ENCODE results near the gene CD22. TPM values are rescaled to one million over a fixed set of nuclear protein-coding genes. Genes with fewer than 3 reads are reported as not detected.

Gene CD22
- total RNA-seq, 2 donors from 2014 or later = 1.4 to 3.6 TPM

DNA sequence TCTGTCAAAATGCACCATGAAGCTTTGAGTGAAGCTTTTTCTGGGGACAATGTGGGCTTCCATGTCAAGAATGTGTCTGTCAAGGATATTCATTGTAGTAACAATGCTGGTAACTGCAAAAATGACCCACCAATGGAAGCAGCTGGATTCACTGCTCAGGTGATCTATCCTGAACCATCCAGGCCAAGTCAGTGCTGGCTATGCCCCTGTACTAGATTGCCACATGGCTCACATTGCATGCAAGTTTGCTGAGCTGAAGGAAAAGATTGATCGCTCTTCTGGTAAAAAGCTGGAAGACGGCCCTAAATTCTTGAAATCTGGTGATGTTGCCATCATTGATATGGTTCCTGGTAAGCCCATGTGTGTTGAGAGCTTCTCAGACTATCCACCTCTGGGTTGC lies 54.5 kb downstream of the CD22 start:
- no peaks in the 10 kb centered on the region for H3K27me3 ChIP-seq (replicated peaks; ENCODE audit: insufficient read depth)
- H3K9me3 ChIP-seq = no peaks in the 10 kb centered on the region
- ATAC-seq (ENCODE audit: insufficient number of reproducible peaks, low FRiP score, low read depth) = no peak
- no peaks in the 10 kb centered on the region for H3K4me1 ChIP-seq (ENCODE audit: control insufficient read depth in 1 of 2, low read depth in 2 of 2)
- H3K4me3 ChIP-seq = no peak overlapping the region
- no peak for DNase-seq (ENCODE audit: low spot score)
- H3K27ac ChIP-seq = no peak overlapping the region
- no peaks in the 10 kb centered on the region for H3K36me3 ChIP-seq
- TF ChIP-seq, protein P1, sequence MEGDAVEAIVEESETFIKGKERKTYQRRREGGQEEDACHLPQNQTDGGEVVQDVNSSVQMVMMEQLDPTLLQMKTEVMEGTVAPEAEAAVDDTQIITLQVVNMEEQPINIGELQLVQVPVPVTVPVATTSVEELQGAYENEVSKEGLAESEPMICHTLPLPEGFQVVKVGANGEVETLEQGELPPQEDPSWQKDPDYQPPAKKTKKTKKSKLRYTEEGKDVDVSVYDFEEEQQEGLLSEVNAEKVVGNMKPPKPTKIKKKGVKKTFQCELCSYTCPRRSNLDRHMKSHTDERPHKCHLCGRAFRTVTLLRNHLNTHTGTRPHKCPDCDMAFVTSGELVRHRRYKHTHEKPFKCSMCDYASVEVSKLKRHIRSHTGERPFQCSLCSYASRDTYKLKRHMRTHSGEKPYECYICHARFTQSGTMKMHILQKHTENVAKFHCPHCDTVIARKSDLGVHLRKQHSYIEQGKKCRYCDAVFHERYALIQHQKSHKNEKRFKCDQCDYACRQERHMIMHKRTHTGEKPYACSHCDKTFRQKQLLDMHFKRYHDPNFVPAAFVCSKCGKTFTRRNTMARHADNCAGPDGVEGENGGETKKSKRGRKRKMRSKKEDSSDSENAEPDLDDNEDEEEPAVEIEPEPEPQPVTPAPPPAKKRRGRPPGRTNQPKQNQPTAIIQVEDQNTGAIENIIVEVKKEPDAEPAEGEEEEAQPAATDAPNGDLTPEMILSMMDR (IDR thresholded peaks at IDR 0.05) = no peak

DNA sequence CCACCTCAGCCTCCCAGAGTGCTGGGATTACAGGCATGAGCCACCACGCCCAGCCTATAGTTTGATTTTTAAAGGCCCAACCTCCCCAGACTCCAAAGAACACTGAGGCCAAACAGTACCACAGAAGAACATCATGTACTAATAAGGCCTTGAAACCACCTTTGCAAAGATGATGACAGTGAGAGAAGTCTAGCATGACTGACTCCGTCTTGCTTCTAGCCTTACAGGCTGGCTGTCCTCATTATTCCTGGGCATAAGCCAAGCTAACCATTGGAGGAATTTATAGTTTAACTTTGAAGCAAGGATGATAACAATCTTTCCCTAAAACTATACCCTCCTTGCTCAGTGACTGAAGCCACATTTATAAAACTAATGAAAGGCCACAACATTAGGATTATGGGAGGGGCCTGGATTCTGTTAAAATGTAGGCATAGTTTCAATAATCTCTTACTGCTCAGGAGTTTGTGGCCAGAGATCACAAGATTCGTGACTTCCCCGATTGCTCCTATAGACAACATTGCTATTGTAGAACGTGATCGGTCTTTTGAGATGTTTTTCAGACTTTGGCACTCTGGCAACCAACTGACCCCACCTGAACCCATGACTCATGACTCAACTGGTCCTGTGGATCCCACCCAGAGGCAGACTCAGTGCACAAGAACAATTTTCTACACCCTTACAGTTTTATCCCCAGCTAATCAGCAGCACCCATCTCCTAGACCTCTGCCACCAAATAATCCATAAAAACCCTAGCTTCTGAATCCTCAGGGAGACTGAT lies 59.5 kb downstream of the CD22 start:
- no peaks in the 10 kb centered on the region for H3K36me3 ChIP-seq
- no peaks in the 10 kb centered on the region for H3K4me1 ChIP-seq (ENCODE audit: control insufficient read depth in 1 of 2, low read depth in 2 of 2)
- no peaks in the 10 kb centered on the region for H3K27me3 ChIP-seq (replicated peaks; ENCODE audit: insufficient read depth)
- H3K9me3 ChIP-seq = no peaks in the 10 kb centered on the region
- no peak overlapping the region for H3K4me3 ChIP-seq
- ATAC-seq (ENCODE audit: insufficient number of reproducible peaks, low FRiP score, low read depth) = no peak
- no peak overlapping the region for H3K27ac ChIP-seq
- no peak for DNase-seq (ENCODE audit: low spot score)
- TF ChIP-seq, protein P1 (IDR thresholded peaks at IDR 0.05) = no peak

DNA sequence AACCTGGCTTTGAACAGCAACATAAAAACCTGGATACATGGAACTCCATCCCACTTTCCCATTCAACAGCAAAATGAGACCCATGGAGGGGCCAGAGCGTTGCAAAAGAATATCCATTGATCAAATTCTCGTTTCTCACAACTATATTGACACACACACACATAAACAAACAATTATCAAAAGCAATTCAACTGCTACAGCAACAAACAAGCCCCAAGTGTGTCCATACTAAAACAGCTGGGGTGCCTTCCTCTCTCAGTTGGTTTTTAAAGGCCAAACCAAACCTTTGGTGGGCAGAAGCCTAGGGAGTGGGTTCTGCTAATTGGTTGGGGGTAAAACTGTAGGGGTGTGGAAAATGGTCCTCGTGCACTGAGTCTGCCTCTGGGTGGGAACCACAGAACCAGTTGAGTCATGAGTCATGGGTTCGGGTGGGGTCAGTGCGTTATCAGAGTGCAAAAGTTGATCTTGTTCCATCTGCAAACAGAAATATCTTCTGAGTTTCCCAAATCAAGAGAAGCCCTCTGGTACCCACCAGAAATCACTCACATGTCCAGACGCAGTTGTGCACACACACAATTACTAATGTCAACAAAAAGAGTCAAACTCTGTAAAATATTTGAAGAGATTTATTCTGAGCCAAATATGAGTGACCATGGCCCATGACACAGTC lies 60.3 kb downstream of the CD22 start:
- no peaks in the 10 kb centered on the region for H3K36me3 ChIP-seq
- TF ChIP-seq, protein P1 (IDR thresholded peaks at IDR 0.05) = no peak
- ATAC-seq (ENCODE audit: insufficient number of reproducible peaks, low FRiP score, low read depth) (no peak), DNase-seq (ENCODE audit: low spot score) (no peak)
- H3K27me3 ChIP-seq (replicated peaks; ENCODE audit: insufficient read depth) = no peaks in the 10 kb centered on the region
- no peak overlapping the region for H3K27ac ChIP-seq
- H3K9me3 ChIP-seq = no peaks in the 10 kb centered on the region
- no peak overlapping the region for H3K4me3 ChIP-seq
- H3K4me1 ChIP-seq (ENCODE audit: control insufficient read depth in 1 of 2, low read depth in 2 of 2) = no peaks in the 10 kb centered on the region

DNA sequence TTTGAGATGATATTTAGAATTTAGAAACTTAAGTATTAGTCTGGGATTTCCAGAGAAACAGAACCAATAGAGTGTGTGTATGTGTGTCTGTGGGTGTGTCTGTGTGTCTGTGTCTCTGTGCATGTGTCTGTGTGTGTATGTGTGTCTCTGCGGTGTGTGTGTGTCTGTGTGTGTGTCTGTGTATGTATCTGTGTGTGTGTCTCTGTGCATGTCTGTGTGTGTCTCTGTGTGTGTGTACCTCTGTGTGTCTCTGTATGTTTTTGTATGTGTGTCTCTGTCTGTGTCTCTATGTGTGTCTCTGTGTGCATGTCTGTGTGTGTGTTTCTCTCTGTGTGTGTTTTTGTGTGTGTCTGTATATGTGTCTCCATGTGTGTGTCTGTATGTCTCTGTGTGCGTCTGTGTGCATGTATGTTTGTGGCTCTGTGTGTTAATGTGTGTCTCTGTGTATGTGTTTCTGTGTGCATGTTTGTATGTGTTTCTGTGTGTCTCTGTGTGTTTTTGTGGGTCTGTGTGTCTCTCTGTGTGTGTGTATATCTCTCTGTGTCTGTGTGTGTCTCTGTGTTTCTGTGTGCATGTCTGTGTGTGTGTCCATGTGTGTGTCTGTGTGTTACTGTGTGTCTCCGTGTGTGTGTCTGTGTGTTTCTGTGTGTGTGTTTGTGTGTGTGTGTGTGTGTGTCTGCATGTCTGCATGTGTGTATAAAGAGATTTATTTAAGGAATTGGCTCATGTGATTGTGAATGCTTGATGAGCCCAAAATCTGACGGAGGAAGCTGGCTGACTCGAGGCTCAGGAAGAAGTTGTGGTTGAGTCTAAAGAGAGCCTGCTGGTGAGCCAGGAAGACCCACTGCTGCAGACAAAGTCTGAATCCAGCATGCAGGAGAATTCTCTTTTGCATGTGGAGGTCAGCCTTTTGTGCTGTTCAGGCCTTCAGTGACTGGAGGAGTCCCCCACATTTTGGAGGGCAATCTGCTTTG lies 64.0 kb downstream of the CD22 start:
- Histone ChIP-seq H3K9me3 (no peaks in the 10 kb centered on the region), H3K27ac (no peak overlapping the region), H3K4me3 (no peak overlapping the region), H3K36me3 (no peaks in the 10 kb centered on the region), H3K4me1 (ENCODE audit: control insufficient read depth in 1 of 2, low read depth in 2 of 2) (no peaks in the 10 kb centered on the region), H3K27me3 (replicated peaks; ENCODE audit: insufficient read depth) (no peaks in the 10 kb centered on the region)
- DNase-seq (ENCODE audit: low spot score) = no peak
- no peak for ATAC-seq (ENCODE audit: insufficient number of reproducible peaks, low FRiP score, low read depth)
- TF ChIP-seq, protein P1 (IDR thresholded peaks at IDR 0.05) = no peak

Data from thoracic aorta (tissue), 2 donors.